Mammary epithelial cell (primary cell): Measurements from ENCODE around the gene CUX1.

Experiments
- CTCF ChIP-seq, 2 donors: IDR thresholded peaks in 1 of 2; conservative IDR thresholded peaks in 1 of 2; 2 replicates each; pipeline ENCODE4 v1.5.1; 2011 to 2012; ENCODE audit warnings: inconsistent platforms in 2 of 2, low read length in 2 of 2, mild to moderate bottlenecking in 2 of 2, control low read depth in 1 of 2, low read depth in 1 of 2; ENCODE audit not compliant: insufficient read depth in 1 of 2; ENCODE audit errors: extremely low read depth in 1 of 2
- EZH2 ChIP-seq: IDR thresholded peaks from 2 replicates; pipeline ENCODE4 v1.6.1; 2012; ENCODE audit warnings: low read length, inconsistent platforms, borderline replicate concordance

- TF ChIP-seq CTCF (conservative IDR thresholded peaks at IDR 0.05 in 1 of 2, IDR thresholded peaks at IDR 0.05 in 1 of 2; ENCODE audit: extremely low read depth in 1 of 2, insufficient read depth in 1 of 2, low read depth in 1 of 2, low read length in 2 of 2) (no peak), EZH2 (no peak)
Observed at GRCh38 chr7:101826081-101826835, 8.8 kb downstream of the CUX1 start.
